NCI-H526 treated with DMSO at 0.1 percent for 48 hours (cell line): ENCODE measurements around the gene SGMS1.
A peak's percentile ranks its signal among the peaks of the same experiment; 100 is the strongest.

ENCODE experiments used
- DNase-seq: peaks from one replicate; lab custom pipeline; 2025; lab: John Stamatoyannopoulos, UW

The SGMS1 gene

DNA sequence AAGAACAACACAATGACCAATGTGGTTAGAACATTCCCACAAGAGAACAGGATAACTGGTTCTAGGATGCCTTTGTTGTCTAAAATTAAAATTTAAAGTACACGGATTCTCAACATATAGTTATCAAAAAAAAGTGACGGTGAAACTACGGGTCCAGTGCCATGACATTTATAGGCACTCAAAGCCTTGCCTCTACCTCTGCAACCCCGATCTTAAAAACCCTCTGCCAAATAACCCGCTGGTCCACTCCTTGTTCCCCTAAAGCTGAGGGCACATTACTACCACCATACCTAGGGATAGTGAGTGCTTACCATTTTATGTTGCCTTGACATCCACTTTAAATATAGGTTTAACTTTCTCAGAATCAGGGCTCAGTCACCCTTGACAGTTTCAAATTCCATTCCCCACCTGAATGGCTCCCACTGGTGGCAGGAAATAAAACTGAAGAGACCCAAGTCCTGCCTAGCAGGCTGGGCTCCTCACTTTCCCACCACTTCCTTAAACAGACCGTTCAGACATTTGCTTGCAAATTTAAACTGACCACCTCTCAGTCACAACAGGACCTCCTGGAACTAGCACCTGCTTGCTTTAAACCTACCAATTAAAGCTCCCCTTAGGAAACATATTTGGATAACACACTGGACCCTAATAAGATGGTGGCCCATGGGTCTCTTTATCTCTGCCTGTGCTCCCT, 202.6 kb downstream of the SGMS1 start:
- DNase-seq = no peak

DNA sequence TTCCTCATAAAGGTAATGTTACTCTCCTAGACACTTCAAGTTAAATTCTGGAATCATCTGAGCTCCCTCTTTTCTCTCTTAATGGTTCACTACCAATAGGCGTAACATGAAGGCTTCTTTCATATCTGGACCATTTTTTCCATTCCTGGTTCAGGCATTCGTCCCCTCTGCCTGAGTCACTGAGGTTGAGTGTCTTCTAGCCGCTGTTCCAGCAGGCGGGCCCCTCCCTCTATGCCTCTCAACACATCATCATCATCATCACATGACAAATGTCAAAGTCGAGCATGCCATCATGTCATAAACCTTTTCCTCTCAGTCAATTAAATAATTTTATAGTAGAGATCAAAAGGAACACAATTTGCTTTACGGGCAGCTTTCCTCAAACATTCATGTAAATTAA, 203.6 kb downstream of the SGMS1 start:
- no peak for DNase-seq

DNA sequence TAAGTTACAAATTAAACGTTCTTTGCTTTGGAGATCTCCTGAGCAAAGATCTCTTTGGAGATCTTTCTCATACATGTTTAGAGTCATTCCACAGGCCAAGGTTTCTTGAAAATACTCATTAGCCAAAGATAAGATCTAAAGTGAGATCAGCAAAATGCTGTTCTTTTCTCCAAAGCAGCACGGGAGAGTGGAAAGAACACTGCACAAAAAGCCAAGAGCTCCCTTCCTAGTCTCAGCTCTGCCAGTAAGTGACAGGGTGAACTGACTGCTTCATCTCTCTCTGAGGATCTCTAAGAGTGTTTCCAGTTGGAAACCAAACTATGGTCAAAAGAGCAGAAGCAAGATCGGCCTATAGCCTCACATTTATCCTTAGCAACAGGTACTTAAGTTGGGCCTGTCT, 204.0 kb downstream of the SGMS1 start:
- DNase-seq = no peak

DNA sequence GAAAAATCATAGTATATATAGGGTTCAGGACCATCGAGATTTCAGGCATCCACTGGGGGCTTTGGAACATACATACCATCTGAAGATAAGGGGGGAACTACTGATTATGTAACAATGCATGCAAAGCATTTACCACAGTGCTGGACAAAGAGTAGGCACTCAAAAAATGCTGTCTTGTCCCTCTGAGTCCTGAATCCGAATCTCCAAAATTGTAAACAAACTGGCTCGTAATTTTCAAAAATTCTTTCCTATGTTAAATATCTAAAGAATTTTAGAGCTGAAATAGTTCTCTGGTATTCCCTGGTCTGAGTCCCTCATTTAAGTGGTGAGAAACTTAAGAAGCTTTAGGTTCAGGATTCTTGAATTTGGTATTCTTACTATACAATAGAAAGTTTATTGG, 204.7 kb downstream of the SGMS1 start:
- DNase-seq = no peak

DNA sequence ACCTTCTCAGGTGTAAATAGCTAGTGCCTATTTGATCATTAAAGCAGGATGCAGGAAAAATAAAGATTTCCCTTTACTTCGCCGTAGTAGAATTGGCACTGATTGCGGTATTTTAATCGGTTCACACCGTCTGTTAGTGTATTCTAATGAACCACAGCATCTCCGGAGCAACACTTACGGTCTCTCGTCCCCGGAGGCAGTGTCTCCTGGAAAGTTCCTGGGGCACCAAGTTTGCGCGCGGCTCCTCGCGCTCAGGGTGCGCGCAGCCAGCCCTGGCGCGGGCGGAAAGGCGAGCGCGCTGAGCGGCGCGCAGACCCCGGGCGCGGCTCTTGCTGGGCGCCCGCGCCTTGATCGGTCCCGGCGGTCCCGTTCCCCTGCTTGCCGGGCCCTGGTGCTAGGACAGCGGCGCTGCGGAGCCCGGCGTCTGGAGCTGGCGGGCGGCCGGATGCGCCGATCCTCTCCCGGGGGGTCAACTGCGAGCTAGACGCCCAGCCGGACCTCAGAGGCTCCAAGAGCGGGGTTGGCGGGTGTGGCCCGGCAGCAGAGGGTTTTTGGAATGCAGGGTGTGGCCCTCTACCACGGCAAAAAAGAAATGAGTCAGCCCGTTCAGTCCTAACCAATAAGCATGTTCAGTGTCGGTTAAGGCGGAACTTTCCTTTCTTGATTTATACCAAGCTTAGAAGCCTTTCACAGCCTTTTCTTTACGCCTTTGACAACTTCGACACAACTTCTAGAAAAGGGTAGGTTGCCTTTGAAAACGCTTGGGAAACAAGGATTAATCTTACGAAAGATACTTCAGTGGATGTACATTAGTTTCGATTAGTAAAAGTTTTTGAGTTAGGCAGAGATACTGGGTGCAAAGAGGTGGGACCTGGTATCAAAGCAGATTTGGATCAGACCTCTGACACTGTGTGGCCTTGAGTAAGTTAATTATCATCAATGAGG, 205.6 kb downstream of the SGMS1 start:
- DNase-seq = peak; percentile 14

DNA sequence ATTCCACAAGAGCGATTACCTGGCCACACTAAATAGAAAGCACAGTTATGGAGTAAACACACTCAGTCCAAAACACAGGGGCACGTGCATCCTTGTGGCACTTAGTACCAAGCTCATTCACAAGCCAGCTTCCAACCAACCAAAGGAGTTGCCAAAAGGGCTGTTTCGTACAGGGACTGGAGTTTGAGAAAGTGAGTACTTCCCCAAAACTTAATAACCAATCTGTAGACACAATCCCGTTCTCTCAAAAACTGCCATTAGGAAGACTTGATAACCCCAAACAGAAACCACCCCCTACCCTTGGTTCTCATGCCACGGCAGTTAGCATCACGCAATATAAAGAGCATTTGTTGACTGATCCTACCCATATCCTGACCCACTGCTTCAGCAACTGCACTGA, 206.3 kb downstream of the SGMS1 start:
- DNase-seq = no peak

DNA sequence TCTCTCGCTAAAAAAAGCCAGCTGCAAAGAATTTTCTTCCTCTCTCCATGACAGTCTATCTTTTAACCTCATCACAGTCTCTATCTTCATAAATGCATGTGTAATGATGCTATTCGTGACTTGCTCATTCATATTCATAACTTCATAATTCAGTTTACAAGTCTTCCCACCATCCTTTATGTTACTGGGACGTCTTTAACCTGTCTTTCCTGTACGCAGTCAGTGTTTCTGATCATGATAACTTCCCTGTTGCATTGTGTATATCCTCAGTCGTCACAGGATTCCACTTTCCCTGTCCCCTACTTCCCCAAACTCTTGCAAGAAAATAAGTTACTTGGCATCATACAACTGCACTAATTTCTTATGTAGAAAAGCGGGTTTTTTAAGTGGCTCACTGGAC, 206.9 kb downstream of the SGMS1 start:
- DNase-seq = no peak

DNA sequence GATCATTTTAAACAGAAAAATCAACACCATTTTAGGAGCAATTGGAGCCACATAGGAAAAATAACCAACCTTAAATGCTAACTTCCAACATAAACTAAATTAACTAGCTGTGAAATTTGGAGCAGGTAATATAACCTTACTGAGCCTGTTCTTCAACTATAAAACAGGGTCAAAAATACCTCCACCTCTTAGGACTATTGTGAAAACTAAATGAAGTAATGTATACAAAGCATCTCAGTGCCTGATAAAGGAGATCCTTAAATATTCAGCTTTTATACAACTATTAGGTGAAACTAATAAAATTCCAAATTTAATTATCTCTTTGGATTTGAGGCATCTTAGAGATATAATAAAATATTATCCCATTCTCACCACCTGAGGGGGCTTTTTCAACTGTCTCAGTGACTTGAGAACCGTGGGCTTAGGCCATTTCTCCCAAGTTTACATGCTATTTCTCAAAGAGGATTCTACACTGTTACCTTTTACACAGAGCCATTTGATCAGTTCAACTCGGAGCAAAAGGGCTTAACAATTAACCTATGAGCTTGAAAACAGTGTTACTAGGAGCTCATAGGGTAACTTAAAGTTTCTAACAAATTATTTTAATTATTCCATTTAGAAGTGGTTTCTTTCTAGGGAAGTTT, 207.5 kb downstream of the SGMS1 start:
- DNase-seq = no peak

DNA sequence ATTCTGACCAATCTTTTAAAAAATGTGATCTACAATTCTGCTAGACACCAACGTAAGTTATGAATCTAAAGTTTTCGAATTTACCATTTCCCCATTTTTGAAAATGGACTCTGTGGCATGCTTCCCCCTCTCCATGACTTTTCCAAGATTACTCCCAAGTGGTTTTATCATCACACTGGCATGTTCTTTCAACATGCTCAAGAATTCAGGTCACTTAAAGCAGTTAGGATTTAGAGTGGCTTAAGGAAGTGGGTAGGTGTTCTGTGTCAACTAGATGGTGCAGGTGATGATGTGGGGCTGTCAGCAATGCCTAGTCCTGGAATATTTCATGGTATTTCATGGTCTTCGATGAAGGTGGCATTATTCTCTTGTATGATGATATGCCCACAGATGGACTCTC, 208.5 kb downstream of the SGMS1 start:
- DNase-seq = no peak

DNA sequence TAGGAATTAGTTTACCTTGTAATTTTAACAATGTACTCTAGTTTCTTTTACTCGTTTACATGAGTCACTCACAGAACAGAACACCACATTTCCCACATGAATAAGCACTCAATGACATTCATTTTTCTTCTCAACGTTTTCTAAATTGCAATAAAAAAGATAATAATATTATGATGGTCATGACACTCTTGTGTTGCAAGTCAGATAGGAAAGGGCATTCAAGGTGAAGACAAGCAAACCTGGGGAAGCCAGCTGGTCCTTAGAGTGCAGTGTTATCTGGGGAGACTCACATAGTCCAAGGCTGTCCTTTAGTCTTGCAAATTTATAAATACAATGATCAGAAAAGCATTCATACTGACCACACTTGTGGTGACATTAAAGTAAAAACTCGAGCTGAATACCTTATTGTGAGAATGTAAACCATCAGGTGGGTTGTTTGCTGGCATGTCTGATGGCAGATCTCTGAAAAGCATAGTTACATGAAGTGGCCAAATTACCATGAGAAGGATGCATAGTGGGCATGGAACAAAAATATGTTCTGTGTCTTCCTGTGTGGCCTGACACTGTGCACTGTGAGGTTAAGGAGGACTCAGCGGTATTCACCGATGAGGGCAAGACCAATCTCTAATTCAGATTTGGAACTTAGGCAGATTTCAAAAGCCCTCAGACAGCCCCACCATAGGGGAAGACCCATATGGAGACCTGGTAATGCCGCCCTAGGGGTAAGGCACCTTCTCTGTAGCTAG, 213.5 kb downstream of the SGMS1 start:
- DNase-seq = no peak

DNA sequence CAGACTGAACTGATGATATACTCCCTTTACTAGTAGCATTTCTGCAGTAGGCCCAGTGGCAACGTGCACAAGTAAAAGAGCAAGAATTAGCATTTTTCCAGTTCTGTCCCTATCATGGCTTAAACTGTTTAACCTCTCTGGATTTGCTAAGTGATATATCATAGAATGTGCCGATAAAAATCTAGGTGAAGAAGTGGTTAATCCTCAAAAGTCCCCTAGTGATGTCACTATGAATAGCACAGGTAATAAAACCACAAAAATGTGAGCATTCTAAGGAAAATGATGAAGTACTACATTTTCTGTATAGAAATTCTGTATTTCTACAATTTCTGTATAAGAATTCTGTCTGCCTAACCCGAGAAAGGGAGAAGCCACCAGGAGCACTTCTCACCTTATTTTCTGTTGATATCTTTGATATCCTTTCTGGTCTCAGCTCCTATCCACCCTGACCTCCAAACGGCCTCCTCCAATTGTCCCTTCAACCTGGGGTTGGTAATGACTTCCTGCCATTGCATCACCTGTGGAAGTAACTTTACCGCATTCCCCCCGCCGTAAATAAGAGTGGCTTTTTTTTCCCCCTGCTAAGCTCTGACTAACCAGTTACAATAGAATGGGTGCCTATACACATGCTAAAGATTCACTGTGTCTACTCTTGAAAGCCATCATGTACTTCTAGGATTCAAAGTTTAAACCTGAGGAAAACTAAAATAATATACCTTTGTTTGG, 216.5 kb downstream of the SGMS1 start:
- no peak for DNase-seq

DNA sequence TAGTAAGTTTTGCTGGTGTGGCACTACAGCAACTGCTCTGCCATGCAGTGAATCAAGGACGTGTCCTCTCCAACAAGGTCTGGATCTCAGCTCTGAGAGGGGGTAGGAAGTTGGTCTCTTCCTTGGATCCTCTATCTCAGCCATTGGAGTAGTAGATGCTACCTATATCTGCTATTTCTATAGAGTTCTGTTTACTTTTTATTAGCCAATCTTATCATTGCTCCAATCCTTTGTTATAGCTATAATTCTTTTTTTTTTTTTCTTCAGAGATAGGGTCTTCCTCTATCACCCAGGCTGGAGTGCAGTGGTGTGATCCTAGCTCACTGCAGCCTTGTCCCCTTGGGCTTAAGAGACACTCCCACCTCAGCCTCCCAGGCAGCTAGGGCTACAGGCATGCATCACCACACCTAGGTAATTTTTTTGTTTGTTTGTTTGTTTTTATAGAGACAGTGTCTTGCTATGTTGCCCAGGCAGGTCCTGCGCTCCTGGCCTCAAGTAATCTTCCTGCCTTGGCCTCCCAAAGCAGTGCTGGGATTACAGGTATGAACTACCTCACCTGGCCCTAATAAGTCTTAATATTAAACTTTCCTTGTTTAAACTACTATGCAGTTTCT, 217.2 kb downstream of the SGMS1 start:
- DNase-seq = no peak

DNA sequence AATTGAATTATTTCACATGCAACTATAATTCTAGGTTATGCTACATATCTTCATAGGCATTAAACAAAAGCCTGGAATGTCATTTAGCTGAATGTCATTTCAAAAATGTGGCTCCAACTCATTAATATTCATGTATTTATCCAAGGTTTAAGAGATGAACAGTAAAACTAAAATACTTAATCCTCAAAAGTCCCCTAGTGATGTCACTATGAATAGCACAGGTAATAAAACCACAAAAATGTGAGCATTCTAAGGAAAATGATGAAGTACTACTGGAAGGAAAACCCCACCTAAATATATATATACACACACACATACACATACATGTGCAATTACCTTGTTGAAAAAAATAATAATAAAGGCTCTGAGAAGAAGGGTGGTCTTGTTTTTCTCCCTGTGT, 218.0 kb downstream of the SGMS1 start:
- no peak for DNase-seq

DNA sequence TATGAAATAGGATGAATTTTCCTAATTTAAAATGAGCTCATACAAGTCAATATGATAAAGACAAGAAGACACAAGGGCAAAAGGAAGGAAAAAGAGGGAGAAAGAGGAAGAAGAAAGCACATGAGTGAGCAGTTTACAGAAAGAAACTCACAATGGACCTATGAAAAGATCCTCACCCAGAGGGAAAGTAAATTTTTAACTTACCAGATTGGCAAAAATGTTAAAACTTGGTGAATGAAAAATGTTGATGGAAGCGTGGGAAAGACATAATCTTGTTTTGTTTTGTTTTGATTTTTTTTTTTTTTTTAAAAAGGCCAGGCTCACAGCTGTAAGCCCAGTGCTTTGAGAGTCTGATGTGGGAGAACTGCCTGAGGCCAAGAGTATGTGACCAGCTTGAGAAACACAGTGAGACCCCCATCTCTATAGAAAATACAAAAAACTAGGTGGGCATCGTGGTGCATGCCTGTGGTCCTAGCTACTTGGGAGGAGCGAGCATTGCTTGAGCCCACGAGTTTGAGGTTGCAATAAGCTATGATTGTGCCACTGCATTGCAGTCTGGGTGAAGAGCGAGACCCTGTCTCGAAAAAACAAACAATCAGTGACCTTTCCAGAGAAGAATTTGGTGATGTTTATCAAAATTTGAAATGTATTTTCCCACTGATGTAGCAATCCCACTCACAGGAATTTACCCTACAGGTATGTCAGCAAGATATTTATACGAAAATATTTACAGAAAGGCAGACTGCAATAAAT, 219.6 kb downstream of the SGMS1 start:
- no peak for DNase-seq

DNA sequence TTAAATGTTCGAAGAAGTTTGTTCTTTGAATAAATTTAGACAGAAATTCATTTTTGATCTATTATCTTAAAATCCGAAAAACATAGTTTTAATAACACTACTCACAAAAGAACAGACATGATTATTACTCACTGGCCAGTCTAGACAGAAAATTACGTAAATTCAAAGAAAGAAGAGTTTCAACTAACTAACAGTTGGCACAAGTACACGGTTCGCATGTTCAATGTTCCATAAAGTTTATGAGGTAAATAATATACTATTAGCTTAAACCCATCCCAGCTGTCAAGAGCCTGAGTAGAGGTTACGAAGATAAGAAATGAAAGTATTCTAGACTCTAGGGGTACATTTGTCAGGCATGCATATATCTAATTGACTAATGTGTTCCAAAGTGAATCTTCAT, 220.7 kb downstream of the SGMS1 start:
- DNase-seq = no peak

DNA sequence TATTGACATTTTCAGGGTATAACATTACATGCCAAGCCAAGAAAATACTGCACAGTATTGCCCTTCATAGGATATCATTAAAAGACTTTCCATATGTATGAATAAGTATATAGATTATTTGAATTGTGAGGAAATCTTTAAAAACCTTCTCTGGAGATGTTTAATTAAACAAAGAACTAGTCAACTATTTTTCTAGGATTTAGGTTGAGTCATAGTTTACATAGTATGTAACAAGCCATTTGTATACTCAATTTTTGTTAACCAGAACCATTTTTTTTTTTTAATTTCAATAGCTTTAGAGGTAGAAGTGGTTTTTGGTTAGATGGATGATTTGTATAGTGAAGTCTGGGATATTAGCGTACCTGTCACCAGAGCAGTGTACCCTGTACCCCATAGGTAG, 221.3 kb downstream of the SGMS1 start:
- DNase-seq = no peak

DNA sequence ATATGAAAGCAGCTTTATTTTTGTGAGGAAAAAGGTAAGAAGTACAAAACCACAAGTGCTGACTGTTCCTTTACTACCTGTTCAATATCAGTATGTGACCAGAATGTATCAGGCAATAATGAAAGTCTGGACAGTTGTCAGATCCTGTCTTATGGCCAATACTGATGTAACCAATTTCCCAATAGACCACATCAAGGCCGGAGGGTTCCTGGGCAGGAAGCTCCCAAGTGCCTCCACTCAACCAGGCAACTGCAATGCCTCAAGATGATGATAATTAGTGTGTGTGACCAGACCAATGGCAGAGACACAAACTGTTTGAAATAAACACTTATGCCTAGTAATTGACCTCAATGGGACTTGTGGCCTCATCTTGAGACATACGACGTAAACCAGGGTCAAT, 223.1 kb downstream of the SGMS1 start:
- no peak for DNase-seq

DNA sequence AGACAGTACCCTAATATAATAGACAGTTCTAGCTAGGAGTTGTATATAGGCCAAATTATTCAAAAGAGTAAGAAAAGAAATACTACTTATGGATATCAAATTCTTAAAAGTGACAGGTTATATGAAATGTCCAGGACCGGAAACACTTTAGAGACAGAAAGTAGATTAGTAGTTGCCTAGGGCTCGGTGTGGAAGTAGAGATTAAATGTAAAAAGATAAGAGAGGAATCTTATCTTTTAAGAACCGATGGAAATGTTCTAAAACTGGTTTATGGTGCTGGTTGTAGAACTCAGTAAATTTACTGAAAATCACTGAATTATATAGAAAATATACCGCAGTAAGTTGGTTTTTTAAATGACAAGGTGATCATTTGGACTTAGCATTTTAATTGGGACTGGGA, 224.9 kb downstream of the SGMS1 start:
- DNase-seq = no peak

DNA sequence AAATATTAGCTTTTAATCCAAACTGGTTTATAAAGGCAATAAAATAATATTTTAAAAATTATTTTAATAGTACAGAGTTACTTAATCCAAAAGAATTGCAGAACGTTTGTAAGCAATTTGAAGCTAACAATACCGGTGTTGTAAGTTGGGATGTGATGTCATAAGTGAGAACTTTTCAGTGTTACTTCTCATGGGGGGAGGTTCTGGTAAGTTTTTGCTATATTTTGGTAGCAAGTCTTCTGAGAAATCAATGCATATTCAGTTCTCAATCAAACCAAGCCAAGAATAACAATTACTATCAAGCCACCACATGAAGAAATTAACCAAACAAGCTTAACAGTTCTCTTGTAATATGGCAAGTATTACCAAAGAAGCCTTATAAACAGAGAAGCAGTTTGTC, 225.4 kb downstream of the SGMS1 start:
- no peak for DNase-seq
